ENCODE results near the gene DNAH8.
"Not testable (repeated sequence)": the region's sequence is repeated elsewhere in the genome, so short reads cannot be mapped to it uniquely, and the experiment has no call there.

DNAH8 gene

GRCh38 chr6:38915205-38915925, 200.3 kb downstream of the DNAH8 start:
- H3K4me3 ChIP-seq (ENCODE audit: low read depth, low read length): no peak overlapping the region
- no peak for DNase-seq (ENCODE audit: low read depth)
- no peak for TF ChIP-seq CTCF (IDR thresholded peaks at IDR 0.05; ENCODE audit: control insufficient read depth, extremely low read depth, insufficient read depth)

GRCh38 chr6:38921540-38921939, 206.4 kb downstream of the DNAH8 start:
- not testable (repeated sequence) for H3K4me3 ChIP-seq (ENCODE audit: low read depth, low read length)

GRCh38 chr6:38924791-38925509, 209.8 kb downstream of the DNAH8 start:
- H3K4me3 ChIP-seq (ENCODE audit: low read depth, low read length): no peak overlapping the region
- TF ChIP-seq CTCF (IDR thresholded peaks at IDR 0.05; ENCODE audit: control insufficient read depth, extremely low read depth, insufficient read depth): no peak
- DNase-seq (ENCODE audit: low read depth): no peak

More at GRCh38 chr6:38921540-38921939, 206.4 kb downstream of the DNAH8 start:
- DNase-seq (ENCODE audit: low read depth): not testable (repeated sequence)

- no peak overlapping the region for H3K4me3 ChIP-seq (ENCODE audit: low read depth, low read length)
- no peak for DNase-seq (ENCODE audit: low read depth)
- peak; percentile 51 for TF ChIP-seq CTCF (IDR thresholded peaks at IDR 0.05; ENCODE audit: control insufficient read depth, extremely low read depth, insufficient read depth)
Observed at GRCh38 chr6:38929560-38929959, 214.4 kb downstream of the DNAH8 start.

GRCh38 chr6:38933426-38933825, 218.3 kb downstream of the DNAH8 start:
- DNase-seq (ENCODE audit: low read depth): peak; percentile 68
- TF ChIP-seq CTCF (IDR thresholded peaks at IDR 0.05; ENCODE audit: control insufficient read depth, extremely low read depth, insufficient read depth): peak; percentile 69
- no peak overlapping the region for H3K4me3 ChIP-seq (ENCODE audit: low read depth, low read length)

- DNase-seq (ENCODE audit: low read depth): peak; percentile 76
- TF ChIP-seq CTCF (IDR thresholded peaks at IDR 0.05; ENCODE audit: control insufficient read depth, extremely low read depth, insufficient read depth): no peak
- no peak overlapping the region for H3K4me3 ChIP-seq (ENCODE audit: low read depth, low read length)
Observed at GRCh38 chr6:38935051-38935450, 219.9 kb downstream of the DNAH8 start.

GRCh38 chr6:38937839-38938613, 222.9 kb downstream of the DNAH8 start:
- no peak overlapping the region for H3K4me3 ChIP-seq (ENCODE audit: low read depth, low read length)
- no peak for DNase-seq (ENCODE audit: low read depth)
- TF ChIP-seq CTCF (IDR thresholded peaks at IDR 0.05; ENCODE audit: control insufficient read depth, extremely low read depth, insufficient read depth): no peak

Measured in LNCaP clone FGC (cell line).